ENCODE measurements around the gene GLI2.
A peak's percentile ranks its signal among the peaks of the same experiment; 100 is the strongest.

Gene GLI2

DNA sequence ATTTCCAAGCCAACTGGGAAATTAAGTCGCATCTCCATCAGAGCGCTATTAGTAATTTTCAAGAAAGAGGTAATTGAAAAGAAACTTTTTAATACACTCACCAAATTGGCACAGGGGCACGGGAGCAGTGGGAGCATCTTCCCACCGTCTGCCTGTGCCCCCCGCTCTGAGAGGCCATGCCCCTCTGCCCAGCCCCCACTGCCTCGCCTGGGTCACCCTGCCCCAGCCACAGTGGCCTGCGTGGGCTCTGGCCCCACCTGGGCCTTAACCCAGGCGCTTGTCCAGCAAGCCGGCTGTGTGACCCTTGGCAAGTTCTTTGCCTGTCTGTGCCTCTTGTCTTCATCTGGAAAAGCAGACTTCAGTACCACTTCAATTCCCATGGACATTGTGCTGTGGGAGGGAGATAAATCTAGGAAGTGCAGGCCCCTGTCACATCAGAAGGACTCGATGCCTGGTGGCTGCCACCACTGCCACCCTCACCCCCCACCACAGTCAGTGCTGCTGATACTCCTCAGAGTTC is 31.9 kb downstream of the GLI2 start:
- H3K9ac ChIP-seq (ENCODE audit: low read length), result no peak overlapping the region
- peaks cover 57% of the 10 kb centered on the region for H3K4me1 ChIP-seq (ENCODE audit: control insufficient read depth, insufficient read depth, low read length)
- H3K36me3 ChIP-seq (ENCODE audit: control insufficient read depth, insufficient read depth, low read length, severe bottlenecking), result no peaks in the 10 kb centered on the region
- H3K4me3 ChIP-seq (ENCODE audit: low read length), result no peak overlapping the region
- H3K9me3 ChIP-seq (ENCODE audit: control insufficient read depth, low read length), result no peaks in the 10 kb centered on the region
- H3K27me3 ChIP-seq (replicated peaks; ENCODE audit: control insufficient read depth, insufficient read depth, low read length), result no peaks in the 10 kb centered on the region
- DNase-seq (ENCODE audit: low read depth), result no peak

DNA sequence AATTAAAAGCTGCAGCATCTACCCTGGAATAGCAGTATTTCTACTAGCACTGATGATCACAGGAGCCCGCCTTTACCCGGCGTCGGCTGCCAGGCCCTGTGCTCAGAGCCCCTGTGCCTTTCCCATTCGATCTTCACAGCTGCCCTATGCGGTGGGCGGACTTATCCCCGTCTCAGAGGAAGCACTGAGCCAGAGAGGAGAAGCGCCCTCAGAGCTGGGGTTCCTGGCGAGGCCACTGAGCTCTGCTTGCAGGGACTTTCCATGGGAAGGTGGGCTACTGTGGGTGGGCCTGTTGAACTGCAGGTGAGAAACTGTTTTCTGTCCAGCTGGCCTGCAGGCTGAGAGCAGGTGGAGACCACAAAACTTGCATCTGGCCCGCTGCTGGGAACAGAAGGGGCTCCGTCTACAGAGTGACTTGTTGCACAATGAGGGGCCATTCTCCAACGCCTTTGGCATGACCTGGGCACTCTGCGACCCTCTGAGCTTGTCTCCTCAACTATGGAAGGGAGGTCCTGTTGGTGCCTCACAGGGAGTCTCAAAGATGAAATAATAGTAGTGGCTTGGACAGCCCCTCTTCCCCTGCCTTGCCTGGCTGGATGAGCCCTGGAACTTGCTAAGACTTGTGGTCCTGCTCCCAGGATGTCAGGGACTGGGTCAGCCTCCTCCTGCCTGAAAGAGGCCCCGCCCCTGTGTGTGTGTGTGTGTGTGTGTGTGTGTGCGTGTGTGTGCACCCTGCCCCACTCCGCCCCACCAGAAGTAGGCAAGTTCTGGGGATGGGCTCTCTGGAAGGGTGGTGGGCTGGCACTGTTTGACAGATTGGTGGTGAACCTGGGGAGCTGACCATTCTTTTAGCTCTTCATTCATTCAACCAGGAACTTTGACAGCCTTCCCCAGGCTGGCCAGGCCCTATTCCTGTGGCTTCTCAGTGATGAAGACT is 32.7 kb downstream of the GLI2 start:
- Histone ChIP-seq H3K27me3 (replicated peaks; ENCODE audit: control insufficient read depth, insufficient read depth, low read length) (no peaks in the 10 kb centered on the region), H3K4me3 (ENCODE audit: low read length) (no peak overlapping the region), H3K4me1 (ENCODE audit: control insufficient read depth, insufficient read depth, low read length) (peaks cover 63% of the 10 kb centered on the region), H3K36me3 (ENCODE audit: control insufficient read depth, insufficient read depth, low read length, severe bottlenecking) (no peaks in the 10 kb centered on the region), H3K9ac (ENCODE audit: low read length) (no peak overlapping the region), H3K9me3 (ENCODE audit: control insufficient read depth, low read length) (no peaks in the 10 kb centered on the region)
- DNase-seq (ENCODE audit: low read depth), result no peak

DNA sequence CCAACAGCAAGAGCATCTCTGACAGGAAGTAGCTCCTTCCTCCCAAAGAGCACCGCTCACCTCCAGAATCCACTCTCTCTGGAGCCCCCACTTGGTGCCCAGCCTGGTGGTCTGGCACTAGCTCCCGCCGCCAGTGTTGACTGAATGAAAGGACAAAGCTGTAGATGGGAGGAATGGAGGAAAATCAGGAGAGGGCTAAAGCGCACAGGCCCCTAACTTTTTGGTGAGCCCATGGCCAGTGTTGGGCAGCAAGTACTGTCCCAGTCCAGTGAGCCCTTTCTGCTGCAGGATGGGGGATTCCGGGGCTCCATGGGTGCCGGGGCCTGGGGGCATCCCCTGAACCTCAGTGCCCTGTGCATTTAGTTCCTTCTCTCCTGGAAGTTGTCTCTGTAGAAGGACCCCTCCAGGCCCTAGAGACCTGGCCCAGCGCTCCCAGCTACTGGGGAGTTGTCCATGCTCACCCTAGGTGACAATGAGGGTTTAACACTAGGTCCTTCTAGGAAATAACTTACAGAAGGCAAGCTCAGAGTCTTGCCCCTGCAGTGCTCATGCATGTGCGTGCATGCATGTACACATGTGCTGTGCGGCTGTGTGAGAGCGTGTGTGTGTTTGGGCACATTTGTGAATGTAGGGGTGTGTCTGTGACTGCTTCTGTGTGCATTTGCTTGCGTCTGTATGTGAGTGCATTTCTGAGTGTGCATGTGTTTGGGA is 33.6 kb downstream of the GLI2 start:
- H3K27me3 ChIP-seq (replicated peaks; ENCODE audit: control insufficient read depth, insufficient read depth, low read length), result no peaks in the 10 kb centered on the region
- H3K9me3 ChIP-seq (ENCODE audit: control insufficient read depth, low read length), result no peaks in the 10 kb centered on the region
- no peaks in the 10 kb centered on the region for H3K36me3 ChIP-seq (ENCODE audit: control insufficient read depth, insufficient read depth, low read length, severe bottlenecking)
- H3K4me1 ChIP-seq (ENCODE audit: control insufficient read depth, insufficient read depth, low read length), result peaks cover 55% of the 10 kb centered on the region
- no peak overlapping the region for H3K9ac ChIP-seq (ENCODE audit: low read length)
- DNase-seq (ENCODE audit: low read depth), result no peak
- H3K4me3 ChIP-seq (ENCODE audit: low read length), result no peak overlapping the region

DNA sequence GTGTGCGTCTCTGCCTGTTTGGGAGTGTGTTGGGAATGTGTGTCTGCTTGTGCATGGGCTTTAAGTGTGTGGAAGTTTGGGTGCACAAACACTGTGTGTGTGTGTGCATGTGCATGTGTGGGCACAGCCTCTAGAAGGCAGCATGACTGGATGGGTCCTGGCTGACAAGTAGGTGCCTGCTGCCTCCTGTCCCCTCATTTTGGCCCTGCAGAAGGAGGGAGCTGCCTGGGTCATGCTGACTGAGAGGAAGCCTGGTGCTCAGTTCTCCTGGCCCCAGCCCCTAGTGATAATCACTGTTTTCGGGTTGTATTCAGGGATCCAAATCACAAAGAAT is 34.1 kb downstream of the GLI2 start:
- Histone ChIP-seq H3K4me3 (ENCODE audit: low read length) (no peak overlapping the region), H3K9me3 (ENCODE audit: control insufficient read depth, low read length) (no peaks in the 10 kb centered on the region), H3K27me3 (replicated peaks; ENCODE audit: control insufficient read depth, insufficient read depth, low read length) (no peaks in the 10 kb centered on the region), H3K36me3 (ENCODE audit: control insufficient read depth, insufficient read depth, low read length, severe bottlenecking) (no peaks in the 10 kb centered on the region), H3K9ac (ENCODE audit: low read length) (no peak overlapping the region), H3K4me1 (ENCODE audit: control insufficient read depth, insufficient read depth, low read length) (peaks cover 49% of the 10 kb centered on the region)
- DNase-seq (ENCODE audit: low read depth), result no peak

DNA sequence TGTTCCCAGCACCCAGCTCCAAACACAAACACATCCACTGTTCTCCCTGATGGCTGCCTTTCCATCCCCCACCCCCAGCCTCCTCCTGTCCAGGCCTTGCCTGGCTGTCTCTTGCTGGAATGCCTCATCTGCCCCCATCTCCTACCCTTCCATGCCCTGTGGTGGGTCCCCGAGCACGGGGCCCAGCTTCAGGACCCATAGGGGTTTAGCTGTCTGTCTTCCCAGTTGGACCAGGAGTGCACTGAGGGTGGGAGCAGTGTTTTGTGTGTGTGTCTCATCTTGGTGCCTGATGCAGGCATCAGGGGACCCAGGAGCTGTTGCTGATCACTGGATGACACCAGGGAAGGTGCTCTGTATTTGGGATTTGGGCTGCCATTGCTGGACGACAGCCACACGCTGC is 34.5 kb downstream of the GLI2 start:
- H3K27me3 ChIP-seq (replicated peaks; ENCODE audit: control insufficient read depth, insufficient read depth, low read length), result no peaks in the 10 kb centered on the region
- no peaks in the 10 kb centered on the region for H3K36me3 ChIP-seq (ENCODE audit: control insufficient read depth, insufficient read depth, low read length, severe bottlenecking)
- no peak overlapping the region for H3K9ac ChIP-seq (ENCODE audit: low read length)
- no peak overlapping the region for H3K4me3 ChIP-seq (ENCODE audit: low read length)
- no peaks in the 10 kb centered on the region for H3K9me3 ChIP-seq (ENCODE audit: control insufficient read depth, low read length)
- peaks cover 45% of the 10 kb centered on the region for H3K4me1 ChIP-seq (ENCODE audit: control insufficient read depth, insufficient read depth, low read length)
- DNase-seq (ENCODE audit: low read depth), result no peak

DNA sequence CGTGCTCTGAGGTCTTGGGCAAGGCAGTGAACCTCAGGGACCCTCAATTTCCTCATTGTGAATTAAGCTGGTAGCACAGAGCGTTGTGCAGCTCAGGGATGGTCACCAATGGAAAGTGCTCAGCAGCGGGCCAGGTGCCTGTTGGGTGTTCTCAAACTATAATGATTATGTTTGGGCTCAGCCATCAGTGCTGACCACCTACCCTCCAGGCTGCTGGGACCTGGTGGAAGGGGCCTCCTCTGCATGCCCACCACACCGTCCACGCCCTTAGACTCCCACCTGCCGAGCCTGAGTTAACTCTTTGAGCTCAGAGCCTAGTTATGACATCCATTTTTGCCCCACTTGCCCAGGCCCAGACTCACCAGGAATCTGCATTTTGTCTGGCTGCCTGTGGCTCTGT is 35.0 kb downstream of the GLI2 start:
- Histone ChIP-seq H3K36me3 (ENCODE audit: control insufficient read depth, insufficient read depth, low read length, severe bottlenecking) (no peaks in the 10 kb centered on the region), H3K27me3 (replicated peaks; ENCODE audit: control insufficient read depth, insufficient read depth, low read length) (no peaks in the 10 kb centered on the region), H3K9me3 (ENCODE audit: control insufficient read depth, low read length) (no peaks in the 10 kb centered on the region), H3K9ac (ENCODE audit: low read length) (peak overlapping the region; percentile 62), H3K4me1 (ENCODE audit: control insufficient read depth, insufficient read depth, low read length) (peaks cover 40% of the 10 kb centered on the region), H3K4me3 (ENCODE audit: low read length) (no peak overlapping the region)
- no peak for DNase-seq (ENCODE audit: low read depth)

DNA sequence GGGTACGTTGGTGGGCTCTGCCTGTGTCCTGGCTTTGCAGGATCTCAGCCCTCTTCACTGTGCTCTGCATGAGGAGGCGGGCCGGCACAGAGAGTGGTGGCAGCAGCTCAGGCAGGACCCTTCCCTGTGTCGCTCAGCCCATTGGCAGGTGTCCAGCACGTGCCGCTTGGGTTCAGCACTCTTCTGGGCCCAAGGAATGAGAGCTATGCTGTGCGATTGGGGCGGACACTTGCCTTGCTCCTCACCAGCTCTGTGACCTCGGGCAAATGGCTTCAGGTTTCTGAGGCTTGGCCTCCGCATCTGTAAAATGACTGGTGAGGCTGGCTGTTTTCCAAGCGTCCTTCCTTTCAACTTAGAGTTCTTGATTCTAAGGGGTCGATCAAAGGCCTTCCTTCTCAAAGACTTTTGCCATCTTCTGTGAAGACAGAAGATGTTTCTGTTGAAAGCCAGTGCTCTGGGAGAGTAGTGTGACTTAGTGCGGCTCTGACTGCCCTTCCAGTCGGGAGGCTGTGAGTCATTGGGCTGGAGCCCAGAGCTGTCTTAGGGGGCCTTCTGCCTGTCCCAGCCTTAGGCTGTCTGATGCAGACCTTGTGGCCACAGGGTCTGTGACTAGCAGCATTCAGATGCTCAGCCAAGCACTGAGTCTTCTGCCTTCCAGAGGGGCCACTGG is 35.6 kb downstream of the GLI2 start:
- Histone ChIP-seq H3K4me1 (ENCODE audit: control insufficient read depth, insufficient read depth, low read length) (peaks cover 34% of the 10 kb centered on the region), H3K27me3 (replicated peaks; ENCODE audit: control insufficient read depth, insufficient read depth, low read length) (no peaks in the 10 kb centered on the region), H3K9me3 (ENCODE audit: control insufficient read depth, low read length) (no peaks in the 10 kb centered on the region), H3K4me3 (ENCODE audit: low read length) (no peak overlapping the region), H3K9ac (ENCODE audit: low read length) (peak overlapping the region; percentile 62), H3K36me3 (ENCODE audit: control insufficient read depth, insufficient read depth, low read length, severe bottlenecking) (no peaks in the 10 kb centered on the region)
- peak; percentile 88 for DNase-seq (ENCODE audit: low read depth)

DNA sequence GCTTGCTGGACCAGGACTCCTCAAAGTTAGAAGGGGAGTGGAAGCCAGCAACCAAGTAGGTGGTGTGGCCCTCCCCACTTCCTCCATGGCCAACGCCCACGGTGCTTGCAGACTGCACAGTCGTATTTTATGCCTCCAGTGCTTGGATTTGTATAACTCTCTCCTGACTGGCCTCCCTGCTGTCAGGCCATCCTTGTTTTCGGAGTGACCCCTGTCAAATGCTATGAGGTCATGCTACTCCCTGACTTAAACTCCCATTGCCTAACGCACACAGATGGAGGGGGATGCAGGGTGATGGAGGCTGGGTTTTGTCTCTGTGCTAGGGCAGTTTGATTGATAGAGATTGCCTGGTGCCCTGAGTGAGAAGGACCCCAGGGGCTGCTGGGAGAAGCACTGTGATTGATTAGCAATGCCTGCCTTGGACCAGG is 36.1 kb downstream of the GLI2 start:
- Histone ChIP-seq H3K9me3 (ENCODE audit: control insufficient read depth, low read length) (no peaks in the 10 kb centered on the region), H3K4me1 (ENCODE audit: control insufficient read depth, insufficient read depth, low read length) (peaks cover 29% of the 10 kb centered on the region), H3K27me3 (replicated peaks; ENCODE audit: control insufficient read depth, insufficient read depth, low read length) (no peaks in the 10 kb centered on the region), H3K36me3 (ENCODE audit: control insufficient read depth, insufficient read depth, low read length, severe bottlenecking) (no peaks in the 10 kb centered on the region), H3K9ac (ENCODE audit: low read length) (peak overlapping the region; percentile 62), H3K4me3 (ENCODE audit: low read length) (peak overlapping the region; percentile 10)
- DNase-seq (ENCODE audit: low read depth), result no peak

DNA sequence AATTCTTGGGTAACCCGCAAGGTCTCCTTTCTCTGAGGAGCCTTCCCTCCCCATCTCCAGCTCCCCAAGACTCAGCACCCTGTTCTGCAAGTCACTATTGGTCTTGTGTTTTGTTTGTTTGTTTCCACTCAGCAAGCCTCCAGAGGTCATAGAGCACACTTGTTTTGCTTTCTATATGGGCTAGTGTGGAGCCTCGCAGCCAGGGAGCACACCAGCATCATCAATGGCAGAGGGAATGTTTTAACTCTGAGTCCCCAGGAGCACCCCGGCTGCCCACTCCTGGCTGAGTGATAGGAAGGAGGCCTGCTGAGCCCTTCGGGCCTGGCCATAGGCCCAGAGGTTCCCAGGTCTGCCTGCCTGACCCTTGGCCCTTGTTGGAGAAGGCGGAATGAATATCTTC is 36.6 kb downstream of the GLI2 start:
- DNase-seq (ENCODE audit: low read depth), result peak; percentile 18
- no peaks in the 10 kb centered on the region for H3K36me3 ChIP-seq (ENCODE audit: control insufficient read depth, insufficient read depth, low read length, severe bottlenecking)
- H3K9ac ChIP-seq (ENCODE audit: low read length), result peak overlapping the region; percentile 62
- H3K4me1 ChIP-seq (ENCODE audit: control insufficient read depth, insufficient read depth, low read length), result peaks cover 29% of the 10 kb centered on the region
- H3K27me3 ChIP-seq (replicated peaks; ENCODE audit: control insufficient read depth, insufficient read depth, low read length), result no peaks in the 10 kb centered on the region
- no peaks in the 10 kb centered on the region for H3K9me3 ChIP-seq (ENCODE audit: control insufficient read depth, low read length)
- H3K4me3 ChIP-seq (ENCODE audit: low read length), result peak overlapping the region; percentile 10

DNA sequence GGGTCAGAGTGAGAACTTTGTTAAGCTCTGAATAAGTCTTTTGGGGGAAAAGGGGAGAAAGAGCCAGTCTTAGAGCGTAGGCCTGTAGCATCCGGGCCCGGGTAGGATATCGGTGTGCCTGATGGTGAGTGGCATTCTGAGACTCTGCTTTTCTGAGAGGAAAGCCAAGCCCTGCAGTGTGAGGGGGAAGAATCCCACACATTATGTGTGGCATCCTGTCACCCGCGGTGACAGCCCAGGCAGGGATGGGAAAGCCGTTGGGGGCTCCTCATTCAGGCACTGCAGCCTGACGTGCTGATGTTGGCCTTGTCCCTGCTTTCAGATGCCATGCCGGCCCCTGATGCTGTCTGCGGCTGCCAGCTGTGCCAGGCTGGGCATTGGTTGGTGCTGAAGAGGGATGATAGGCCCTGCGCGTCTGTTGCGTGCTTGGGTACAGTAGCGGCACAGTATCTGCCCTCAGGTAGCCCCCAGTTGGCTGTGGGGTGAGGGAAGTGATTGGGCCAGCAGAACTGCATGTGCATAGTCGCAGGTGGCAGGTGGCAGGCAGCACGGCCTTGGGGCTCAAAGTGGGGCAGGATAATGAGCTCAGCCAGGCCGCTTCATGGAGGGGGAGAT is 37.6 kb downstream of the GLI2 start:
- Histone ChIP-seq H3K4me3 (ENCODE audit: low read length) (no peak overlapping the region), H3K9ac (ENCODE audit: low read length) (peak overlapping the region; percentile 6), H3K4me1 (ENCODE audit: control insufficient read depth, insufficient read depth, low read length) (peaks cover 29% of the 10 kb centered on the region), H3K27me3 (replicated peaks; ENCODE audit: control insufficient read depth, insufficient read depth, low read length) (no peaks in the 10 kb centered on the region), H3K36me3 (ENCODE audit: control insufficient read depth, insufficient read depth, low read length, severe bottlenecking) (no peaks in the 10 kb centered on the region), H3K9me3 (ENCODE audit: control insufficient read depth, low read length) (no peaks in the 10 kb centered on the region)
- DNase-seq (ENCODE audit: low read depth), result no peak

Measured in adipocyte (in vitro differentiated cells).